SK-N-SH (cell line): Measurements from ENCODE around the gene KRTAP12-4.
"Not testable (repeated sequence)": the region's sequence is repeated elsewhere in the genome, so short reads cannot be mapped to it uniquely, and the experiment has no call there.

Experiments
- CTCF ChIP-seq: fragments of 200-600 bp; sonication (generic); IDR thresholded peaks from 2 replicates; pipeline ENCODE4 v1.6.1; 2017; ENCODE audit warnings: antibody characterized with exemption, mild to moderate bottlenecking, moderate library complexity
- RAD21 ChIP-seq: IDR thresholded peaks from 2 replicates; pipeline ENCODE4 v1.6.1; 2012; ENCODE audit warnings: mild to moderate bottlenecking, low read length
- TAF1 ChIP-seq: IDR thresholded peaks from 2 replicates; pipeline ENCODE4 v1.6.1; 2012; ENCODE audit warnings: low read depth, mild to moderate bottlenecking, low read length, moderate library complexity, borderline replicate concordance

- not testable (repeated sequence) for TF ChIP-seq CTCF, TAF1, RAD21
These were observed 16.6 kb downstream of the KRTAP12-4 start for GRCh38 chr21:44637851-44638348.
